Activated T-helper 1 cell treated with anti-CD3 and anti-CD28 coated beads, Interleukin-2, amount 50 U/mL, for 16 hours (primary cell): Measurements from ENCODE around the gene KLHL29.

Experiments used
- DNase-seq, 2 donors: peaks; one replicate each; pipeline ENCODE4 v3.0.0-alpha.2; 2020; ENCODE audit warnings: low read depth in 1 of 2, low spot score in 1 of 2

KLHL29 gene

GRCh38 chr2:23420840-23421476, 36.0 kb downstream of the KLHL29 start:
- DNase-seq = no peak

DNA sequence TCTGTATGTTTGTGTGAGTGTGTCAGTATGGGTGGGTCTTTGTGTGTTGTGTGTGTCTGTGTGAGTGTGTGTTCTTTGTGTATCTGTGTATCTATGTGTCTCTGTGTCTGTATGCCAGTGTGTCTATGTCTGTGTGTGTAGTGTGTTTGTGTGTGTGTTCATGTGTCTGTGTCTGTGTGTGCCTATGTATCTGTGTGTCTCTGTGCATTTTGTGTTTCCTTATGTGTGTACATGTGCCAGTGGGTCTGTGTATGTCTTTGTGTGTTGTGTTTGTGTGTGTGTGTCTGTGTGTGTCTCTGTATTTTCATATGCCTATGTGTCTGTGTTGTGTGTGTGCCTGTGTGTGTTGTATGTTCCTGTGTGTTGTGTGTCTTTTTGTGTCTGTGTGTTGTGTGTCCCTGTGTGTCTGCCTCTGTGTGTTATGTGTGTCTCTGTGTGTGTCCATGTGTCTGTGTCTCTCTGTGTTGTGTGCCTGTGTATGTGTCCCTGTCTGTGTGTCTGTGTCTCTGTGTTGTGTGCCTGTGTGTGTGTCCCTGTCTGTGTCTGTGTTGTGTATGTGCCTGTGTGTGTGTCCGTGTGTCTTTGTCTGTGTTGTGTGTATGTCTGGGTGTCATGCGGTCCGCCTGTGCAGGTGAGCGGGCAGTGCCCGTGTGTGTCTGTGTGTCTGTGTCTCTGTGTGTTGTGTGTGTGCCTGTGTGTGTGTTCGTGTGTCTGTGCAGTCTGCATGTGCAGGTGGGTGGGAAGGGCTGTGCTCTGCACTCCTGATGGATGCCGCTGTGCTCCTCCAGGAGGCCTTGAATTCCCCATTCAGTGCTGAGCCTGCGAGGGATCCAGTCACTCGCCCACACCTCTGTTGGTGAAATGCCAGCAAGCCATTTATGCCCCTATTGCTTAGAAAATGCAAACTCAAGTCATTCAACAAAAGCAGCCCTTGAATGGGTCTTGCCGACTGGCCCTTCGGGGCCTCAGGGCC, 37.4 kb downstream of the KLHL29 start:
- no peak for DNase-seq

- DNase-seq = no peak
These were observed 38.3 kb downstream of the KLHL29 start for GRCh38 chr2:23423062-23423872.

DNA sequence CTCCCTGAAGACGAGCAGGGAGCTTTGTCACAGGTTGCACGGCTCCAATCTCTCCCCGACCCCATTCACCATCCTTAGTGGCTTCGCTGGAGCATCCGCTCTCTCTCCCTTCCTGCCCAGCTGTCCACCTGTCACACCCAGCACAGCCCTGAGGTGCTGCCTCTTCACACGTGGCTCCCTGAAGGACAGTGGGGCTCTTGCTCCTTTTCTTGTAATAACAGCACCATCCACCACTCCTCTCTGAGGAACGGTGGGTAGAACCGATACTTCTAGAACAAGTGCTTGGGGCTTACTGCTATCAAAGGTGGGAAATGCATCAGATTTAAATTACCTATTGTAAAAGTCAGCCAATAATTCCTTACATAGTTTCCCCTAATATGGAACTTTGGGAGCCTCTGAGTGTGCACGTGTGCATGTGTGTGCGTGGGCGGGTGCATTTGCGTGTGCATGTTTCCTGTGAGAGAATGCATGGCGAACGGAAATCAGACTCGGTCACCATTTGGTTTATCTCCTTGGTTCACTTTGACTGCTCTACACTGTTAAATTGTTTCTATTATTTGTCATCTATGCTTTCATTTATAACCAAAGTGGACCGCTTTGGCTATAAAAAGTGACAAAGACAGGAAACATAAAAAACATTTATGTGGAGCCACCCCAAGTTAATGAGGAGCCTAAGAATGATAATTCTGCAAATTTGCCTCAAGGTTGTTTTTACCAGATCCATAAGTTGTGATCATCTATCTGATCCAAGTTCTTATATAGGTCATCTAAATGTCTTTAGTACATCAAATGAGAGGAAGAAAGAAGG, 39.1 kb downstream of the KLHL29 start:
- DNase-seq = no peak

DNA sequence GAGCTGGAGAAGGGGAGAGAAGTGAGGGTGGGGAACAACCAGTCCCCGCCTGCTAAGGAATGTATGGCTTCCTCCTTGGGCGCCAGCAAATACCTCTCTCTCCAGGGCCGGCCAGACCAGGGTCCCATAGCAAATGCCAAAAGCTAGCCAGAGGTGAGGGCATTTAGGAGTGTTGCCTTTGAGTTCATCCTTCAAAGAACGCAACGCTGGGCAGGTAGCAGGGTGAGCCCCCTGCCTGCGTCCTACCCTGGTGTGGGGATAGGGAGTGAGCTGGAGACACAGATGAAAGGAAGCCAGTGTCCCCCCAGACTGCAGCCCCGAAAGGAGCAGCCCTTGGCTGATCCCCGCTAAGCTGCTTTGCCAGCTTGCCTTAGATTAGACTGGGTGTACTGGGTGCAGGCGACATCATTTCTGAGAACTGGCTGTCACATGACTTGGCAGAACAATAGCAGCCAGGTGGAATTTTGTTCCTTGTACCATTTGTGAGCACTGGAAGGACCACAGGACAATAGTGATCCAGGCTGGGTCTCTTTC, 40.4 kb downstream of the KLHL29 start:
- DNase-seq = no peak

GRCh38 chr2:23425885-23426262, 40.9 kb downstream of the KLHL29 start:
- DNase-seq = no peak

GRCh38 chr2:23426263-23426905, 41.4 kb downstream of the KLHL29 start:
- no peak for DNase-seq

GRCh38 chr2:23427350-23427749, 42.4 kb downstream of the KLHL29 start:
- DNase-seq = no peak

GRCh38 chr2:23427976-23428375, 43.0 kb downstream of the KLHL29 start:
- DNase-seq = no peak

- no peak for DNase-seq
These were observed 44.1 kb downstream of the KLHL29 start for GRCh38 chr2:23429036-23429435.

- DNase-seq = no peak
These were observed 45.3 kb downstream of the KLHL29 start for GRCh38 chr2:23430263-23430662.

DNA sequence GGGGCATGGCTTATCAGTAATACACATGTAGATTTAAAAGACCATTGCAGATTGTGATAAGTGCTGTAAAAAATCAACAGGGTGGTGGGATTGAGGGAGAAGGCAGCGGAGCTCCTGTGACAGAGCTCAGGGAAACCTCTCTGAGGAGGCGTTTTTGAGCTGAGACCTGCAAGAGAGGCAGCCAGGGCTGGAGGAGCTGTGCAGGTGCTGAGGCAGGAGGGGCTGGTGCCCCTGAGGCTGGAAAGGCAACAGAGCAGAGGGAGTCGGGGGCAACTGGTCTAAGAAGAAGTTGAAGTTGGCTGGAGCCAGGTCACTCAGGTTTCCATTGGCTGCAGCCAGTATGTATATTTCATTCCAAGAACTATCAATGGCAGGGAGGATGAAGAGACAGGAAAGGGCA, 47.6 kb downstream of the KLHL29 start:
- DNase-seq = no peak

GRCh38 chr2:23433282-23433681, 48.3 kb downstream of the KLHL29 start:
- DNase-seq = no peak

DNA sequence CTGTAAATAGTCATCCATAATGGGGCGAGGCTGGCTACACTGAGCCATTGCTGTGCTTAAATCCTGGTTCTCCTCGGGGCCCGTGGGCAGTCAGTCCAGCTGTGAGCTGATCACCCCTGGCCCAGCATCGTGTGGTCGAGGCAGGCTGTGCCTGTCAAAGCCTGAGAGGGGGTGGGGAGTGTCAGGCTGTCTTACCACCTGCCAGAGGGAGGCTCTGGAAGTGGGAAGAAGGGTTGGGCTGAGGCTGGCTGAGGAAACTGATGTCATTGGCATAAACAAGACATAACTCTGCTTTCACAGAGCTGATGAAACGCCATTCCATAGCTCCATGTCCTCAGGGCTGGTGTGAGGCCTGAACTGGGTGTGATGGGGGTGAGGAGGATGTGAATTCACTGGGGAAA, 49.7 kb downstream of the KLHL29 start:
- no peak for DNase-seq

GRCh38 chr2:23435250-23436035, 50.5 kb downstream of the KLHL29 start:
- DNase-seq = no peak

DNA sequence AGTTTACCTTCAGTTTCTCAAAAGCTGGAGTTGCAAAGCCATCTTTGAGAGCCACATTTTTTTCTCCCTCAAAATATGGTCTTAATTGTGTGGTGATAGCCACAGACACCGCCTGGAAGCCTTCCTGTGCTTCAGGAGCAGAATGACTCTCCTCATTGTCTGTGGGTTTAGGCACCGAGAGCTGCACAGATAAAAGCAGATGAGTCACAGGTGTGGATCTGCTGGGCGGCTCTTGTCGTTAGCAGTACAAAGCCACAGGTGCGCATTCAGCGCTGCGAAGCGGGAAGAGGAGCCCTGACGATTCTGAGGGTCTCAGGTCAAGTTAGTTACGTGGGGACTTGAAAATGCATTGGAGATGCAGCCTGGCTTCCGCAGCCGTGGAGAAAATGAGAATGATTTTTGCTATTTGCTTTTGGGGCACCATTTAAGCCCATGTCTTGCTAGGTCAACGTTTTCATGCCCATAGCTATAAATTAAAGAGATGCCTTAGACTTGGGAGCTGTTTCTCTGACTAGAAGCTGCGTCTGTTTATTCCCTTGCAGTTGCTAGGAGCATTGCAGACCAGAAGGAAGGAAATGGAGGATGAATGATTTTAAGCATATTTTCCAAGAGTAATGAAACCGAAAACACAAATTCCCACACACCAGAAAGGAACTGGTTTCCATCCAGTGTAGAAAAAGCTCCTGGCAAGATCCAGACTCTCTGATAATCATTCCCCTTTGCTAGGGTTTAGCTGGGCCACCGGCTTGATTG, 51.5 kb downstream of the KLHL29 start:
- DNase-seq = no peak

DNA sequence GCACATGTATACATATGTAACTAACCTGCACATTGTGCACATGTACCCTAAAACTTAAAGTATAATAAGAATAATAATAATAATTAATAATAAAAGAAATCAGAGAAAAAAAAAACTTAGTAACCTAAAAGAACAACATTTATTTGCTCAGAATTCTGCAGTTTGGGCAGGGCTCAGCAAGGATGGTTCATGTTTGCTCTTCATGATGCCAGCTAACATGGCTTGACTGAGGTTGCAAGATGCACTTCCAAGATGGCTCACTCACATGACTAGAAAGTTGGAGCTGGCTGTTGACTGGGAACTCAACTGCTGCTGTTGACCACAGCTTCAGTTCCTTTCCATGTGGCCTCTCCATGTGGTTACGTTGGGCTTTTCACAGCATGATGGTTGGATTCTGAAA, 56.4 kb downstream of the KLHL29 start:
- DNase-seq = no peak

DNA sequence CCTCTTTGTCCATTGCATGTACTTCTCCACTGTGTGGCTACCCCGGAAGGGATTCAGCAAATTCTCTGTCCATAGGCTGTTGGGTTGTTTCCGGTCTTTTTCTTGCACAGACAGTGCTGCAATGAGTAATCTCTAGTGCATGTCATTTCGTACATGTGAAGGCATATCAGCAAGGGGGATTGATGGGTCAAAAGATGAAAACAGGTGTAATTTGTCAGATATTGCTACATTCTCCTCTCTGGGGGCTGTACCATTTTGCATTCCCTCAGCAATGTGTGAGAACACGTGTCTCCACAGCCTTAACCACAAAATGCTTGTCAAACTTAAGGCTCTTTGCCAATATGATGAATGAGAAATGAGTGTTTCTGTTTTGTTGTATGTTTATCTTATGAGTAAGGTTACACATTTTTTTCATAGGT, 60.5 kb downstream of the KLHL29 start:
- DNase-seq = no peak

- no peak for DNase-seq
These were observed 61.9 kb downstream of the KLHL29 start for GRCh38 chr2:23446916-23447315.
